Lung (tissue), 12 donors: ENCODE results near the gene GPN1. TPM values are rescaled to one million over a fixed set of nuclear protein-coding genes. Genes with fewer than 3 reads are reported as not detected.

Source experiments
- ATAC-seq: fragments of 200-7000 bp; cut with Tn5 transposase; one replicate; pipeline ENCODE4 v1.9.1; 2020; ENCODE audit warnings: moderate number of reproducible peaks; ENCODE audit not compliant: insufficient read depth, low FRiP score
- DNase-seq, 3 donors: peaks; one replicate each; pipeline ENCODE4 v3.0.0-alpha.2; 2013 to 2017
- H3K27ac ChIP-seq, 2 donors: one replicate each; pipeline ENCODE4 v1.5.1; 2013; ENCODE audit warnings: mild to moderate bottlenecking in 2 of 2, moderate library complexity in 2 of 2, control low read depth in 1 of 2, inconsistent platforms in 1 of 2, low read depth in 1 of 2, low read length in 1 of 2
- H3K27me3 ChIP-seq, 3 donors: one replicate each; pipeline ENCODE4 v1.5.1; 2013; ENCODE audit warnings: low read length in 2 of 3; ENCODE audit not compliant: control insufficient read depth in 3 of 3, insufficient read depth in 3 of 3
- H3K36me3 ChIP-seq, 4 donors: one replicate each; pipeline ENCODE4 v1.5.1; 2013; ENCODE audit warnings: low read length in 4 of 4, mild to moderate bottlenecking in 1 of 4, moderate library complexity in 1 of 4; ENCODE audit not compliant: control insufficient read depth in 4 of 4, insufficient read depth in 4 of 4
- H3K4me1 ChIP-seq, 5 donors: one replicate each; pipeline ENCODE4 v1.5.1; 2013; ENCODE audit warnings: low read length in 5 of 5, mild to moderate bottlenecking in 2 of 5, moderate library complexity in 1 of 5; ENCODE audit not compliant: control insufficient read depth in 5 of 5, insufficient read depth in 5 of 5
- H3K4me3 ChIP-seq: one replicate; pipeline ENCODE4 v1.5.1; 2013; ENCODE audit warnings: mild to moderate bottlenecking, control low read depth, moderate library complexity
- H3K9ac ChIP-seq, 2 donors: one replicate each; pipeline ENCODE4 v1.5.1; 2013; ENCODE audit warnings: low read length in 2 of 2, control low read depth in 1 of 2; ENCODE audit not compliant: insufficient read depth in 1 of 2
- H3K9me3 ChIP-seq, 4 donors: one replicate each; pipeline ENCODE4 v1.5.1; 2013; ENCODE audit warnings: low read length in 3 of 4, mild to moderate bottlenecking in 1 of 4, moderate library complexity in 1 of 4; ENCODE audit not compliant: control insufficient read depth in 4 of 4, insufficient read depth in 3 of 4
- CTCF ChIP-seq: IDR thresholded peaks from 2 replicates; pipeline ENCODE4 v1.5.1; 2012; ENCODE audit warnings: mild to moderate bottlenecking; ENCODE audit errors: control extremely low read depth, extremely low read depth
- WGBS, 2 donors: extraction: QIAGEN DNeasy Blood & Tissue Kit; methylation state at CpG; one replicate each; pipeline ENCODE4 v1.1.7; 2013; 5-methylcytosine and 5-hydroxymethylcytosine counted together
- polyA plus RNA-seq, 2 donors: library from polyadenylated mRNA; stranded (reverse); fragments of 200-250 nt; gene quantifications; one replicate each; pipeline ENCODE4 v1.2.1, GENCODE V29; 2013
- total RNA-seq, 2 donors: library from RNA; depleted of rRNA in 1 of 2; stranded (reverse); fragments of >200 nt in 1 of 2; gene quantifications; one replicate each; pipeline ENCODE4 v1.2.1, GENCODE V29; 2014 to 2021
- donor health status: control.
- donor health status: control.
- donor health status: Bipolar disorder and iron deficiency.
- donor health status: healthy.
- donor health status: DM: yes; HTN: yes; CAD: no.

GPN1 gene
- total and polyA plus RNA-seq, 4 donors: 16.4 to 30.7 (median 27.3) TPM

DNA sequence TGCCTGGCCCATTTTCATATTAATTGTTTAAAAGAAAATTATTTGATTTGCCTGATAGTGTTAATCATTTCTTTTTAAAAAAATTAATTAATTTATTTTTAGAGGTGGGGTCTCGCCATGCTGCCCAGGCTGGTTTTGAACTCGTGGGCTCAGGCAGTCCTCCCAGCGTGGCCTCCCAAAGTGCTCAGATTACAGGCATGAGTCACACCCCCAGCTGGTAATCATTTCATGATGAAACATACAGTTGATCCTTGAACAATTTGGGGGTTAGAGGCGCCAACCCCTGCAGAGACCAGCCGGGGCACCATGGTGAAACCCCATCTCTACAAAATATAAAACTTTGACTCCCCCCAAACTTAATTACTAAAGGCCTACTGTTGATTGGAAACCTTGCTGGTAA lies 7.9 kb downstream of the GPN1 start:
- no peak for ATAC-seq
- Histone ChIP-seq H3K9ac (no peak overlapping the region), H3K4me3 (no peak overlapping the region)

GRCh38 chr2:27638037-27638637 lies 9.3 kb downstream of the GPN1 start:
- Histone ChIP-seq H3K36me3 (peaks cover 32 to 51% (median 38%) of the 10 kb centered on the region in 4 donors), H3K4me1 (no peaks in the 10 kb centered on the region), H3K27me3 (no peaks in the 10 kb centered on the region), H3K9ac (no peak overlapping the region), H3K27ac (no peak overlapping the region), H3K9me3 (no peaks in the 10 kb centered on the region), H3K4me3 (no peak overlapping the region)
- DNase-seq (no peak), ATAC-seq (no peak)
- 88 to 95% methylated on average over 3 of the region's 3 CpGs for WGBS, 2 donors
- no peak for TF ChIP-seq CTCF

More for the DNA sequence above, 7.9 kb downstream of the GPN1 start:
- H3K27me3 ChIP-seq: no peaks in the 10 kb centered on the region
- no peaks in the 10 kb centered on the region for H3K4me1 ChIP-seq
- WGBS, 2 donors: 96 to 97% methylated on average over 5 of the region's 5 CpGs
- H3K9me3 ChIP-seq: no peaks in the 10 kb centered on the region
- no peak for TF ChIP-seq CTCF
- DNase-seq: no peak
- H3K27ac ChIP-seq: no peak overlapping the region
- H3K36me3 ChIP-seq: peaks cover 34 to 50% (median 41%) of the 10 kb centered on the region in 4 donors

DNA sequence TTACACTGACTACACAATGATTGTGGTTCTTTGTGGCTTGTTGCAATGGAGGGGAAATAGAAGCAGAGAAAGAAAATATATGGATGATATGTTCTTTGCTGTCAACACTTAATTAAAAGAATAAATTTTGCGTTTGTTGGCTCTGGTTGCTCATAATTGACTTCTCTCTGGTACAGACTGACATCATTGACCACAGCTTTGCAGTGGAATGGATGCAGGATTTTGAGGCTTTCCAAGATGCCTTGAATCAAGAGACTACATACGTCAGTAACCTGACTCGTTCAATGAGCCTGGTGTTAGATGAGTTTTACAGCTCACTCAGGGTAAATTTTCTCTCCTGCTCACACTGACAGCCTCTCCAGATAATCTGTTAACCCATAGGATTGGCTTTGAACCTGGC lies 9.9 kb downstream of the GPN1 start:
- Histone ChIP-seq H3K27ac (no peak overlapping the region), H3K9me3 (no peaks in the 10 kb centered on the region), H3K36me3 (peaks cover 32 to 51% (median 37%) of the 10 kb centered on the region in 4 donors), H3K4me1 (no peaks in the 10 kb centered on the region), H3K27me3 (no peaks in the 10 kb centered on the region), H3K9ac (no peak overlapping the region), H3K4me3 (no peak overlapping the region)
- WGBS, 2 donors: 61 to 72% methylated on average over 3 of the region's 3 CpGs
- DNase-seq: no peak
- ATAC-seq: no peak
- TF ChIP-seq CTCF: no peak
